ENCODE results near the gene PTPRH. TPM values are rescaled to one million over a fixed set of nuclear protein-coding genes. Genes with fewer than 3 reads are reported as not detected.

The PTPRH gene
- total and polyA plus RNA-seq, 9 of the 15 experiments (the other 6 are each of a cell fraction or from before 2014, with no cell fraction given) = 0.87 to 34.3 (median 22.7) TPM

- no peaks in the 10 kb centered on the region for H3K9me3 ChIP-seq (replicated peaks; ENCODE audit: control insufficient read depth, insufficient read depth, low read depth, low read length)
- CTCF ChIA-PET (ENCODE audit: low intra/inter-chr PET ratio) = no interaction called here
- POLR2A ChIA-PET = interaction anchor here (0.6 to 2.1 kb wide), 5 partner anchors 8 to 33 kb away, joined by 3 to 11 read pairs (median 4); partner anchors contain the start of genes PPP6R1 and TMEM86B
- no peaks in the 10 kb centered on the region; a peak in 1 of 5 replicates for H3K27me3 ChIP-seq (ENCODE audit: control insufficient read depth in 2 of 2, insufficient read depth in 2 of 2, low read length in 2 of 2)
- BruUV-seq (replicated peaks) = no TSS peak
- H2AFZ ChIP-seq (ENCODE audit: low read depth, low read length) = no peak overlapping the region
- 97% methylated on average over 11 of the region's 11 CpGs for WGBS (ENCODE audit: insufficient coverage, low coverage, missing lambda C conversion rate)
- H3K4me1 ChIP-seq (replicated peaks in 1 of 2; ENCODE audit: control insufficient read depth in 2 of 2, insufficient read depth in 2 of 2, low read length in 2 of 2) = peaks cover 7 to 46% of the 10 kb centered on the region in 2 experiments; a peak in 4 of 5 replicates
- H3K79me2 ChIP-seq (ENCODE audit: control insufficient read depth, insufficient read depth, low read length) = peaks cover 78% of the 10 kb centered on the region
- TF ChIP-seq RBFOX2 (IDR thresholded peaks at IDR 0.05; ENCODE audit: low read depth, low read length) = peak; percentile 47
- TF ChIP-seq HOMEZ (CRISPR knock-in tag; IDR thresholded peaks at IDR 0.05) = no peak
- TF ChIP-seq POLR2G (IDR thresholded peaks at IDR 0.05; ENCODE audit: low read depth, low read length) = peak; percentile 42; the same call in 1 of the 2 replicates
- no peak for TF ChIP-seq ZNF507 (tag; conservative IDR thresholded peaks at IDR 0.05)
- ATAC-seq (no peak), DNase-seq (ENCODE audit: extremely low read depth in 1 of 4, low spot score in 3 of 4) (no peak), FAIRE-seq (no peak)
- no peak overlapping the region for H3K27ac ChIP-seq (ENCODE audit: extremely low read depth, low read depth, low read length)
- in situ Hi-C loops (cut with MboI) (no loop called here), intact Hi-C loops (cut with micrococcal nuclease) (no loop called here)
- no peak overlapping the region for H3K4me2 ChIP-seq (ENCODE audit: insufficient read depth, low read length)
- peaks cover 8% of the 10 kb centered on the region for H3K9me1 ChIP-seq (ENCODE audit: control insufficient read depth, insufficient read depth, low read length)
- no peak overlapping the region for H3K4me3 ChIP-seq
- peaks cover 64% of the 10 kb centered on the region for H4K20me1 ChIP-seq (replicated peaks; ENCODE audit: control insufficient read depth, insufficient read depth, low read length)
- no peak overlapping the region; a peak in 1 of 4 replicates for H3K9ac ChIP-seq (ENCODE audit: insufficient read depth in 1 of 2, low read depth in 2 of 2, low read length in 2 of 2)
- peaks cover 93% of the 10 kb centered on the region; the same call in 2 of the 3 replicates for H3K36me3 ChIP-seq (ENCODE audit: control insufficient read depth, insufficient read depth, low read length)
Measured at GRCh38 chr19:55249841-55250240, 40.5 kb upstream of the PTPRH start.

All from K562 (cell line).